ENCODE results near the gene XPC. TPM values are rescaled to one million over a fixed set of nuclear protein-coding genes. Genes with fewer than 3 reads are reported as not detected.

XPC gene
- total and polyA plus RNA-seq, 2 of the 8 experiments (the other 6 are each of a cell fraction or from before 2014, with no cell fraction given): 8.8 to 27.3 TPM

DNA sequence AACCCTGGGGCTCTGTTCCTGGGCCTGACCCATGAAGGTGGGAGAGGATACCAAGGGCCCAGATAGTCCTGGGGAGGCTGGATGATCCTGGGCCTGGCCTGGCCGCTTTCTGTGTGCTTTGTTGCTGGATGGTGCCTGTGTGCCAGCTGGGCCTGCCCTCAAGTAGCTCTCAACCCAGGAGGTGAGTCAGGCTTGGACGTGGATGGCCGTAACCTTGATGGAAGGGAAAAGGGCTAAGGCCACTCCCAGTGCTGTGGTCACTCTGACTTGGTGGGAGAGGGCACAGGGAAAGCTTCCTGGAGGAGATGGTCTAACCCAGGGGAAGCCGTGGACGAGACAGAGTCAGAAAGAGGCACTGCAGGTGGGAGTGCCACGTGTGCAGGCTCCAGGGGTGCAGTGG, 44.1 kb downstream of the XPC start:
- FAIRE-seq (no peak), DNase-seq (ENCODE audit: low read depth in 1 of 2, low spot score in 2 of 2) (no peak)
- no peak overlapping the region for H4K5ac ChIP-seq (ENCODE audit: insufficient read length, low read depth, low read length)
- H3K79me1 ChIP-seq (ENCODE audit: low read depth, low read length): no peaks in the 10 kb centered on the region
- H3K27me3 ChIP-seq (replicated peaks in 1 of 4; ENCODE audit: control insufficient read depth in 3 of 4, extremely low read depth in 1 of 4, insufficient read depth in 3 of 4, low read length in 3 of 4): no peaks in the 10 kb centered on the region
- no peak overlapping the region for H3K4me3 ChIP-seq (ENCODE audit: extremely low read depth in 1 of 4, insufficient read depth in 2 of 4, low read depth in 3 of 4, low read length in 4 of 4)
- no peak overlapping the region for H2AK5ac ChIP-seq (ENCODE audit: low read depth, low read length)
- H3K27ac ChIP-seq (ENCODE audit: low read depth, low read length): no peak overlapping the region
- no peak overlapping the region for H3K4me2 ChIP-seq (ENCODE audit: insufficient read depth in 1 of 2, low read depth in 2 of 2, low read length in 2 of 2)
- H3K56ac ChIP-seq (replicated peaks; ENCODE audit: insufficient read length, low read depth, low read length): no peak overlapping the region
- H3K23ac ChIP-seq (ENCODE audit: insufficient read length): no peak overlapping the region
- H2BK5ac ChIP-seq (ENCODE audit: low read depth, low read length): no peak overlapping the region
- H4K20me1 ChIP-seq (replicated peaks in 1 of 2; ENCODE audit: control insufficient read depth in 1 of 2, insufficient read depth in 2 of 2, low read length in 2 of 2): peaks cover 0 to 13% of the 10 kb centered on the region in 2 experiments
- H2AFZ ChIP-seq (ENCODE audit: low read length): no peak overlapping the region
- POLR2A ChIA-PET (ENCODE audit: partially characterized antibody): interaction anchor here (0.8 to 1.4 kb wide), 4 partner anchors 9 to 18 kb away, joined by 3 to 5 read pairs (median 3); no protein-coding TSS in a partner anchor
- H3K23me2 ChIP-seq (ENCODE audit: low read depth, low read length): no peaks in the 10 kb centered on the region
- no peak overlapping the region for H4K91ac ChIP-seq (replicated peaks; ENCODE audit: insufficient read length, low read length)
- H2BK120ac ChIP-seq (replicated peaks; ENCODE audit: low read depth, low read length): no peak overlapping the region
- H3K14ac ChIP-seq (ENCODE audit: insufficient read length): no peak overlapping the region
- H3K9me3 ChIP-seq (ENCODE audit: insufficient read depth in 2 of 2, low read depth in 1 of 2, low read length in 1 of 2): no peaks in the 10 kb centered on the region
- H3K79me2 ChIP-seq (ENCODE audit: control insufficient read depth in 1 of 2, insufficient read depth in 2 of 2, low read length in 2 of 2): no peaks in the 10 kb centered on the region
- TF ChIP-seq, protein P1, sequence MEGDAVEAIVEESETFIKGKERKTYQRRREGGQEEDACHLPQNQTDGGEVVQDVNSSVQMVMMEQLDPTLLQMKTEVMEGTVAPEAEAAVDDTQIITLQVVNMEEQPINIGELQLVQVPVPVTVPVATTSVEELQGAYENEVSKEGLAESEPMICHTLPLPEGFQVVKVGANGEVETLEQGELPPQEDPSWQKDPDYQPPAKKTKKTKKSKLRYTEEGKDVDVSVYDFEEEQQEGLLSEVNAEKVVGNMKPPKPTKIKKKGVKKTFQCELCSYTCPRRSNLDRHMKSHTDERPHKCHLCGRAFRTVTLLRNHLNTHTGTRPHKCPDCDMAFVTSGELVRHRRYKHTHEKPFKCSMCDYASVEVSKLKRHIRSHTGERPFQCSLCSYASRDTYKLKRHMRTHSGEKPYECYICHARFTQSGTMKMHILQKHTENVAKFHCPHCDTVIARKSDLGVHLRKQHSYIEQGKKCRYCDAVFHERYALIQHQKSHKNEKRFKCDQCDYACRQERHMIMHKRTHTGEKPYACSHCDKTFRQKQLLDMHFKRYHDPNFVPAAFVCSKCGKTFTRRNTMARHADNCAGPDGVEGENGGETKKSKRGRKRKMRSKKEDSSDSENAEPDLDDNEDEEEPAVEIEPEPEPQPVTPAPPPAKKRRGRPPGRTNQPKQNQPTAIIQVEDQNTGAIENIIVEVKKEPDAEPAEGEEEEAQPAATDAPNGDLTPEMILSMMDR (IDR thresholded peaks at IDR 0.05; ENCODE audit: control extremely low read depth in 1 of 3, insufficient read depth in 1 of 3, low read depth in 1 of 3, low read length in 3 of 3): no peak
- no peak for TF ChIP-seq SIX5 (IDR thresholded peaks at IDR 0.05; ENCODE audit: low read depth, low read length)
- TF ChIP-seq HDAC2 (IDR thresholded peaks at IDR 0.05; ENCODE audit: borderline replicate concordance in 1 of 2, low read depth in 2 of 2, low read length in 2 of 2): no peak
- TF ChIP-seq YY1 (IDR thresholded peaks at IDR 0.05; ENCODE audit: low read depth, low read length): no peak
- no peak for TF ChIP-seq SIRT6 (IDR thresholded peaks at IDR 0.05; ENCODE audit: low read length)
- TF ChIP-seq GTF2F1 (IDR thresholded peaks at IDR 0.05; ENCODE audit: borderline replicate concordance, low read depth, low read length): no peak
- no peaks in the 10 kb centered on the region for H3K4me1 ChIP-seq (replicated peaks in 1 of 4; ENCODE audit: control insufficient read depth in 3 of 4, insufficient read depth in 4 of 4, low read length in 3 of 4)
- CTCF ChIA-PET (ENCODE audit: partially characterized antibody): interaction anchor here (0.8 to 1.9 kb wide), 7 partner anchors 9 to 334 kb away, joined by 3 to 14 read pairs (median 4); partner anchors contain the start of genes CHCHD4 and TMEM43
- H3K4ac ChIP-seq (replicated peaks; ENCODE audit: insufficient read length, low read depth, low read length): no peak overlapping the region
- no peak overlapping the region for H4K8ac ChIP-seq (ENCODE audit: extremely low read depth, insufficient read depth, low read length)
- no peak overlapping the region for H3K9ac ChIP-seq (replicated peaks in 1 of 4; ENCODE audit: extremely low read depth in 1 of 4, low read depth in 3 of 4, low read length in 3 of 4)
- H2BK20ac ChIP-seq (ENCODE audit: low read length): no peak overlapping the region
- no peak overlapping the region for H3K18ac ChIP-seq (ENCODE audit: extremely low read depth, low read length)
- H3K36me3 ChIP-seq (ENCODE audit: control insufficient read depth in 2 of 4, insufficient read depth in 4 of 4, low read length in 3 of 4): peaks cover 12 to 39% (median 26%) of the 10 kb centered on the region in 4 experiments
- H2BK15ac ChIP-seq (ENCODE audit: low read length): no peak overlapping the region
- H2BK12ac ChIP-seq (ENCODE audit: low read depth, low read length): no peak overlapping the region
- 80% methylated on average over 6 of the region's 6 CpGs; no CpG with 5 or more reads in 1 of the 2 experiments for WGBS, 2 experiments (ENCODE audit: extremely low coverage in 1 of 2, insufficient coverage in 1 of 2, insufficient read length in 1 of 2, insufficient replicate concordance in 2 of 2, low coverage in 1 of 2, low lambda C conversion rate in 2 of 2, missing lambda C conversion rate in 1 of 2)

All from H1 (cell line).